Thymus (tissue), 11 donors: Measurements from ENCODE around the gene COL17A1. TPM values are rescaled to one million over a fixed set of nuclear protein-coding genes. Genes with fewer than 3 reads are reported as not detected.

Experiments
- DNase-seq, 9 donors: peaks; one replicate each; pipeline ENCODE4 v3.0.0-alpha.2; 2013; ENCODE audit warnings: low spot score in 9 of 9, low read depth in 6 of 9, missing footprints in 1 of 9
- H3K27ac ChIP-seq, 2 donors: one replicate each; pipeline ENCODE4 v1.5.1; 2013; ENCODE audit warnings: control low read depth in 1 of 2, low read depth in 1 of 2, low read length in 1 of 2, mild to moderate bottlenecking in 1 of 2, moderate library complexity in 1 of 2
- H3K27me3 ChIP-seq, 2 donors: one replicate each; pipeline ENCODE4 v1.5.1; 2013; ENCODE audit warnings: low read length in 1 of 2; ENCODE audit not compliant: control insufficient read depth in 2 of 2, insufficient read depth in 1 of 2
- H3K36me3 ChIP-seq, 2 donors: one replicate each; pipeline ENCODE4 v1.5.1; 2013; ENCODE audit warnings: low read length in 1 of 2, mild to moderate bottlenecking in 1 of 2, moderate library complexity in 1 of 2; ENCODE audit not compliant: control insufficient read depth in 2 of 2, insufficient read depth in 2 of 2
- H3K4me1 ChIP-seq, 2 donors: one replicate each; pipeline ENCODE4 v1.5.1; 2013; ENCODE audit warnings: low read length in 2 of 2; ENCODE audit not compliant: control insufficient read depth in 2 of 2, insufficient read depth in 2 of 2
- H3K4me3 ChIP-seq, 2 donors: one replicate each; pipeline ENCODE4 v1.5.1; 2013; ENCODE audit warnings: low read length in 2 of 2, control low read depth in 1 of 2, mild to moderate bottlenecking in 1 of 2
- H3K9me3 ChIP-seq, 2 donors: one replicate each; pipeline ENCODE4 v1.5.1; 2013; ENCODE audit warnings: low read length in 1 of 2, mild to moderate bottlenecking in 1 of 2; ENCODE audit not compliant: control insufficient read depth in 2 of 2, insufficient read depth in 1 of 2
- WGBS: extraction: QIAGEN DNeasy Blood & Tissue Kit; methylation state at CpG from one replicate; pipeline ENCODE4 v1.1.7; 2013; 5-methylcytosine and 5-hydroxymethylcytosine counted together
- polyA plus RNA-seq: library from polyadenylated mRNA; stranded (reverse); fragments of 200-250 nt; gene quantifications from one replicate; pipeline ENCODE4 v1.2.3, GENCODE V29; 2013
- total RNA-seq: library from RNA; stranded (reverse); fragments of 120-200 nt; gene quantifications from one replicate; pipeline ENCODE4 v1.2.4, GENCODE V29; 2013
- donor health status: healthy.

The COL17A1 gene
- total and polyA plus RNA-seq, 2 donors, result 75.3 to 268 TPM

GRCh38 chr10:104040382-104040781 is 45.3 kb downstream of the COL17A1 start:
- no peak for DNase-seq
- Histone ChIP-seq H3K4me1 (no peaks in the 10 kb centered on the region), H3K4me3 (no peak overlapping the region), H3K27me3 (no peaks in the 10 kb centered on the region), H3K36me3 (no peaks in the 10 kb centered on the region), H3K9me3 (peaks cover 0 to under 1% of the 10 kb centered on the region in 2 donors), H3K27ac (no peak overlapping the region)
- WGBS, result 82% methylated on average over 6 of the region's 6 CpGs

DNA sequence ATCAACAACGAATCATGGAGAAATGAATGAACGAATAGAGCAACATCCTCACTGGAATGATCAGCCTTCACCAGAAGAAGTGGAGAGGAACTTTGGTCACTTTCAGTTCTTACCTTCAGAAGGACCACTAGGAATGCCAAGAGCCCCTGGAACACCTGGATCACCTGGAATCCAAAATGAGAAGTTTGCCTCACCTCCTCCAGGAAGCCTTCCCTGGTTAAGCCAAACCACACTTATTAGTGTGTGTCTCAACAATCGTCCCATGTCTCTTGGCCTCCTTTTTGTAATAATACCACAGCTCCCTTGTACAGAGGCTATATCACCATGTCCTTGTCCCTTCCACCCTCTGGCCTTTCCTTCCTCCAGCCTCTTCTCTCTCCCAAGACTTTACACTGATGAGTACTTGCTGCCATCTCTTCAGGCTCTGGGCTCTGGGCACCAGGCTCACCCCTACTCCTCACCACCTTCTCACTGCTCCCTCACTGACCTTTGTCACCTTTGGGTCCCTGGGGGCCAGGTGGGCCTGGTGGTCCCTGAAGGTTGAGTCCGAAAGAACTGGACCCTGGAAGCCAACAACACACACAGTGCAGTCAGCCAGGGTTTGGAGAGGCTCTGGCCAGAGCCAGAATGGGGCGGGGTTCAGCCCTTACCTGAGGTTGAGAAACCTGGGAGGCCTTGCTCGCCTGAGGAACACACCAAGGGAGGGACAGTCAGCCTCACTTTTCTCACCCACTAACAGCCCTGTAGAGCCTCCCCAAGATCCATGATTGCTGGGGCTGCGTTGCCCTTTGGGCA is 46.5 kb downstream of the COL17A1 start:
- H3K27ac ChIP-seq, result no peak overlapping the region
- DNase-seq, result no peak
- H3K4me3 ChIP-seq, result no peak overlapping the region
- no peaks in the 10 kb centered on the region for H3K4me1 ChIP-seq
- H3K27me3 ChIP-seq, result no peaks in the 10 kb centered on the region
- H3K9me3 ChIP-seq, result peaks cover 0 to 4% of the 10 kb centered on the region in 2 donors
- 95% methylated on average over 7 of the region's 7 CpGs for WGBS
- peaks cover 0 to 3% of the 10 kb centered on the region in 2 donors for H3K36me3 ChIP-seq

- 98% methylated on average over 8 of the region's 8 CpGs for WGBS
- peaks cover 0 to 4% of the 10 kb centered on the region in 2 donors for H3K9me3 ChIP-seq
Observed at GRCh38 chr10:104038537-104038936, 47.1 kb downstream of the COL17A1 start.

DNA sequence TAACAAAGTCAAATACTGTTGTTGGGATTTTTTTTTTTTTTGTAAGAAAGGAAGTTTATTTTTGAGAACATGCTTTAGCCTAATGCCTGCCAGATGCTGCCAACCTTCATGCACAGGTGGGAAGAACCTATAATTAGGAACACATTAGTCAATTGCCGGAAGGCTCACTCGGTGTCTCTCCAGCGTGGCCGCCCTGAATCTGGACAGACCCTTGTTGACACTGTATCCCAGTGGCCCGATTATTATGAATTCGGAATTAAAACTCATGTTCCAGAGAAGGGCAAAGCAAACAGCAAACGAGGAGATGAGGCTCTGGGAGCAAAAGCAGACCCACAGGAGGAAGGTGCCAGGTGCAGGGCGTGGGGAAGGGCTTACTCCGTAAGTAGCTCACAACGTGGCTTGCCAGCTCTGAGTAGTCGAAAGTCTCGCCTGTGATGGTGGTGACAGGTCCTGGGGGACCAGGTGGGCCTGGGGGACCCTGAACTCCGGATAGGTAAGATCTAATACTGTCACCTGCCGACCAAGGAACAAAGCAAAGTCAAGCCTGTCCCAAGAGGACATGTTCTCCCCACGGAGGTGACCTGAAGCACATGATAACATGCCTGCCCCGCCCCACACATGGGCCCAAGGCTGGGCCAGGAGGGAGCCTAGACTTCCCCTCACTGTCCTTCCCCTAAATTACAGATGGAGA is 48.3 kb downstream of the COL17A1 start:
- 88% methylated on average over 16 of the region's 16 CpGs for WGBS
- no peak overlapping the region for H3K27ac ChIP-seq

More at GRCh38 chr10:104038537-104038936, 47.1 kb downstream of the COL17A1 start:
- peaks cover 0 to 6% of the 10 kb centered on the region in 2 donors for H3K36me3 ChIP-seq
- no peak overlapping the region for H3K4me3 ChIP-seq
- no peaks in the 10 kb centered on the region for H3K4me1 ChIP-seq
- DNase-seq, result no peak
- no peaks in the 10 kb centered on the region for H3K27me3 ChIP-seq
- no peak overlapping the region for H3K27ac ChIP-seq

GRCh38 chr10:104036518-104037260 is 49.0 kb downstream of the COL17A1 start:
- no peak for DNase-seq
- Histone ChIP-seq H3K27me3 (no peaks in the 10 kb centered on the region), H3K27ac (no peak overlapping the region), H3K4me1 (no peaks in the 10 kb centered on the region), H3K36me3 (peaks cover 4 to 16% of the 10 kb centered on the region in 2 donors), H3K9me3 (peaks cover 0 to 5% of the 10 kb centered on the region in 2 donors), H3K4me3 (no peak overlapping the region)
- 88% methylated on average over 21 of the region's 21 CpGs for WGBS

More for the DNA sequence above, 48.3 kb downstream of the COL17A1 start:
- Histone ChIP-seq H3K9me3 (peaks cover 0 to 4% of the 10 kb centered on the region in 2 donors), H3K4me1 (no peaks in the 10 kb centered on the region), H3K4me3 (no peak overlapping the region), H3K27me3 (no peaks in the 10 kb centered on the region), H3K36me3 (peaks cover under 1 to 14% of the 10 kb centered on the region in 2 donors)
- DNase-seq, result no peak

DNA sequence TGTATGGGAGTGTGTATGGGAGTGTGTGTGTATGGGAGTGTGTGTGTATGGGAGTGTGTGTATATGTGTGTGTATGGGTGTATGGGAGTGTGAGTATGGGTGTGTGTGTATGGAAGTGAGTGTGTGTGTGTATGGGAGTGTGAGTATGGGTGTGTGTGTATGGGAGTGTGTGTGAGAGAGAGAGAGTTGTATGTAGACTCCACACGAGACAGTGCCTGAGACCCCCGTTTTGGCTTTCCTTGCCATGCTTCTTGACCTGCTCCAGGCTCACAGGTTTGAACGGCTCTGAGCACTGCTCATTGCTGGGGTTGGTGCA is 49.7 kb downstream of the COL17A1 start:
- Histone ChIP-seq H3K4me1 (no peaks in the 10 kb centered on the region), H3K27ac (no peak overlapping the region), H3K9me3 (peaks cover 0 to 6% of the 10 kb centered on the region in 2 donors), H3K27me3 (no peaks in the 10 kb centered on the region), H3K4me3 (no peak overlapping the region), H3K36me3 (peaks cover 4 to 19% of the 10 kb centered on the region in 2 donors)
- WGBS, result 96% methylated on average over 3 of the region's 3 CpGs
- DNase-seq, result no peak

DNA sequence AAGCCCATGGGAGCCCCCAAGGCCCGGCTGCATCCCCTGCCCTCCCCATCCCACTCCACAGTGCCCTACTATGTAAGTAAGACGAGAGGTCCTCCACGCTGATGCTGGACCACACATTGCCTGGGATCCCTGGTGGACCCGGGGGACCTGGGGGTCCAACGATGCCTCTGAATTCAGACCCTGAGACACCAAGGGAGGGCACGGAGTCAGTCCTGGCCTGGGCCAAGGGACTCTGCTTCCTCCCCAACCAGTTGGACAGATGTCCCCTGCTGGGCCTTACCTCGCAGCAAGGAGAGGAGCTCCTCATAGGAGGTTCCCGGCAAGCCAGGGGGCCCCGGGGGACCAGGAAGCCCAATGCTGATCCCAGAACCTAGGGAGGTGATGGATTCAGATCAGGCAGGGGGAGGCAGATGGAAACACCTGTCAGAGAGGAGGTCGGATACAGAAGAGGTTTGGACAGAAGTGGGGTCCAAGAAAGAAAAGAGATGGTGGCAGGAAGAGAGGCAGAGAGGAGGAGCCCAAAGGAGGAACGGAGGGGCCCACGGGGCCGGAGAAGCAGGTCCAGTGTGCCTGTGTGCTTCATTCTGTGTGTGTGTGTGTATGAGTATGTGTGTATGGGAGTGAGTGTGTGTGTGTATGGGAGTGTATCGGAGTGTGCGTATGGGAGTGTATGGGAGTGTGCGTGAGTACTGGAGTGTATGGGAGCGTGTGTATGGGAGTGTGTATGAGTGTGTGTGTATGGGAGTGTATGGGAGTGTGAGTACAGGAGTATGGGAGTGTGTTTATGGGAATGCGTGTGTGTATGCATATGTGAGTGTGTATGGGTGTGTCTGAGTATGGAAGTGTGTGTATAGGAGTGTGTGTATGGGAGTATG is 50.2 kb downstream of the COL17A1 start:
- H3K27me3 ChIP-seq, result no peaks in the 10 kb centered on the region
- H3K36me3 ChIP-seq, result peaks cover 8 to 19% of the 10 kb centered on the region in 2 donors
- no peaks in the 10 kb centered on the region for H3K4me1 ChIP-seq
- DNase-seq, result no peak
- H3K4me3 ChIP-seq, result no peak overlapping the region
- H3K27ac ChIP-seq, result no peak overlapping the region
- WGBS, result 90% methylated on average over 18 of the region's 18 CpGs
- H3K9me3 ChIP-seq, result peaks cover 0 to 6% of the 10 kb centered on the region in 2 donors

- H3K27me3 ChIP-seq, result no peaks in the 10 kb centered on the region
- H3K36me3 ChIP-seq, result peaks cover 9 to 19% of the 10 kb centered on the region in 2 donors
- WGBS, result 93% methylated on average over 23 of the region's 23 CpGs
- H3K27ac ChIP-seq, result no peak overlapping the region
- no peak overlapping the region for H3K4me3 ChIP-seq
- no peaks in the 10 kb centered on the region for H3K4me1 ChIP-seq
- no peak for DNase-seq
- peaks cover 0 to 6% of the 10 kb centered on the region in 2 donors for H3K9me3 ChIP-seq
Observed at GRCh38 chr10:104034401-104035193, 51.1 kb downstream of the COL17A1 start.
